ENCODE measurements around the gene SYT8. TPM values are rescaled to one million over a fixed set of nuclear protein-coding genes. Genes with fewer than 3 reads are reported as not detected.

Gene SYT8
- total RNA-seq, 1 experiment from 2014 or later: not detected

GRCh38 chr11:1823376-1824220, 11.2 kb upstream of the SYT8 start:
- WGBS (ENCODE audit: extremely low coverage, insufficient read length, low lambda C conversion rate): no CpG with 5 or more reads among the region's 19 CpGs
- no peaks in the 10 kb centered on the region for H3K4me1 Mint-ChIP-seq
- no peaks in the 10 kb centered on the region for H3K36me3 Mint-ChIP-seq (ENCODE audit: insufficient read depth in 1 of 3, low read depth in 3 of 3)

More at GRCh38 chr11:1823376-1824220, 11.2 kb upstream of the SYT8 start:
- H3K23me2 ChIP-seq (ENCODE audit: insufficient read length, low read depth, low read length, poor library complexity, severe bottlenecking): no peaks in the 10 kb centered on the region
- H3K4ac ChIP-seq (ENCODE audit: low read depth, low read length): no peak overlapping the region
- H4K5ac ChIP-seq (ENCODE audit: insufficient read length, low read depth, low read length): no peak overlapping the region
- no peak overlapping the region for H2BK12ac ChIP-seq (ENCODE audit: insufficient read length, low read depth, low read length)
- H3K27ac ChIP-seq (ENCODE audit: insufficient read length, low read depth, low read length): no peak overlapping the region
- no peaks in the 10 kb centered on the region for H3K4me1 ChIP-seq (ENCODE audit: insufficient read depth, low read length)
- H3K14ac ChIP-seq (ENCODE audit: insufficient read depth, low read length): no peak overlapping the region; the same call in 1 of the 2 replicates
- peaks cover 0 to 6% of the 10 kb centered on the region in 2 experiments; a peak in 2 of 5 replicates for H3K9me3 Mint-ChIP-seq
- no peak overlapping the region for H2BK15ac ChIP-seq (ENCODE audit: low read depth, low read length)
- H2AFZ ChIP-seq (ENCODE audit: low read length): no peak overlapping the region
- no peak overlapping the region for H3K23ac ChIP-seq (ENCODE audit: insufficient read length, low read depth, low read length)
- H3K79me1 ChIP-seq (ENCODE audit: insufficient read depth, low read depth, low read length, poor library complexity, severe bottlenecking): no peaks in the 10 kb centered on the region
- no peak overlapping the region for H3K4me3 Mint-ChIP-seq
- H2BK5ac ChIP-seq (ENCODE audit: insufficient read length, low read length): no peak overlapping the region
- H2BK20ac ChIP-seq (ENCODE audit: low read depth, low read length, poor library complexity, severe bottlenecking): no peak overlapping the region
- H3K9ac ChIP-seq (ENCODE audit: extremely low read depth, insufficient read length, low read length): no peak overlapping the region
- H4K91ac ChIP-seq (ENCODE audit: insufficient read length, low read depth, low read length): no peak overlapping the region
- no peak overlapping the region for H3K27ac Mint-ChIP-seq
- H3K9me3 ChIP-seq (ENCODE audit: control insufficient read depth, low read depth, low read length): no peaks in the 10 kb centered on the region
- no peaks in the 10 kb centered on the region for H3K27me3 ChIP-seq (ENCODE audit: insufficient read depth, low read length)
- H3K56ac ChIP-seq (ENCODE audit: insufficient read length, low read depth, low read length): no peak overlapping the region
- no peak for DNase-seq
- H2AK5ac ChIP-seq (ENCODE audit: insufficient read length, low read length): no peak overlapping the region
- no peak overlapping the region for H3T11ph ChIP-seq (ENCODE audit: low read length)
- no peak overlapping the region for H3K4me2 ChIP-seq (ENCODE audit: insufficient read depth, insufficient read length, low read length)
- H4K20me1 ChIP-seq (ENCODE audit: control insufficient read depth, insufficient read depth, insufficient read length): no peaks in the 10 kb centered on the region
- no peak overlapping the region for H4K8ac ChIP-seq (replicated peaks; ENCODE audit: insufficient read length, low read depth, low read length)
- H2BK120ac ChIP-seq (ENCODE audit: low read depth, low read length, poor library complexity, severe bottlenecking): no peak overlapping the region
- no peak for TF ChIP-seq CTCF (conservative IDR thresholded peaks at IDR 0.05)
- H3K79me2 ChIP-seq (ENCODE audit: insufficient read depth, low read length): no peaks in the 10 kb centered on the region
- H3K27me3 Mint-ChIP-seq (ENCODE audit: low read depth): peaks cover 33% of the 10 kb centered on the region
- no peak overlapping the region for H3K18ac ChIP-seq (ENCODE audit: insufficient read length, low read depth, low read length)

All from H9 (cell line).